NCI-H1694 (cell line): ENCODE data around the gene ZSWIM7.
"Not testable (repeated sequence)": the region's sequence is repeated elsewhere in the genome, so short reads cannot be mapped to it uniquely, and the experiment has no call there.

Source experiments
- DNase-seq: peaks from one replicate; lab custom pipeline; 2025; lab: John Stamatoyannopoulos, UW

The ZSWIM7 gene

GRCh38 chr17:15998031-15998562 lies 1.4 kb downstream of the ZSWIM7 start:
- no peak for DNase-seq

- no peak for DNase-seq
These were observed 3.2 kb downstream of the ZSWIM7 start for GRCh38 chr17:15996322-15996721.

GRCh38 chr17:15981646-15982580 lies 17.6 kb downstream of the ZSWIM7 start:
- DNase-seq: no peak

GRCh38 chr17:15981208-15981607 lies 18.3 kb downstream of the ZSWIM7 start:
- no peak for DNase-seq

GRCh38 chr17:15979013-15979412 lies 20.5 kb downstream of the ZSWIM7 start:
- not testable (repeated sequence) for DNase-seq

GRCh38 chr17:15978606-15979005 lies 20.9 kb downstream of the ZSWIM7 start:
- no peak for DNase-seq

GRCh38 chr17:15977894-15978293 lies 21.6 kb downstream of the ZSWIM7 start:
- no peak for DNase-seq

- DNase-seq: no peak
These were observed 25.7 kb downstream of the ZSWIM7 start for GRCh38 chr17:15973834-15974233.

- no peak for DNase-seq
These were observed 26.5 kb downstream of the ZSWIM7 start for GRCh38 chr17:15973016-15973415.

GRCh38 chr17:15972497-15972951 lies 27.0 kb downstream of the ZSWIM7 start:
- DNase-seq: no peak

- DNase-seq: no peak
These were observed 27.6 kb downstream of the ZSWIM7 start for GRCh38 chr17:15971882-15972281.

- no peak for DNase-seq
These were observed 28.3 kb downstream of the ZSWIM7 start for GRCh38 chr17:15971098-15971678.

- no peak for DNase-seq
These were observed 29.0 kb downstream of the ZSWIM7 start for GRCh38 chr17:15970500-15970899.

- DNase-seq: no peak
These were observed 30.0 kb downstream of the ZSWIM7 start for GRCh38 chr17:15969463-15969862.

GRCh38 chr17:15967706-15968399 lies 31.7 kb downstream of the ZSWIM7 start:
- no peak for DNase-seq

GRCh38 chr17:15966879-15967248 lies 32.6 kb downstream of the ZSWIM7 start:
- no peak for DNase-seq

- no peak for DNase-seq
These were observed 33.2 kb downstream of the ZSWIM7 start for GRCh38 chr17:15966183-15966878.

GRCh38 chr17:15965528-15965927 lies 34.0 kb downstream of the ZSWIM7 start:
- no peak for DNase-seq

GRCh38 chr17:15963670-15964110 lies 35.8 kb downstream of the ZSWIM7 start:
- no peak for DNase-seq

- no peak for DNase-seq
These were observed 41.0 kb downstream of the ZSWIM7 start for GRCh38 chr17:15958484-15958854.

- no peak for DNase-seq
These were observed 41.7 kb downstream of the ZSWIM7 start for GRCh38 chr17:15957608-15958307.
